ENCODE data around the gene YLPM1.

GRCh38 chr14:74732387-74732786, 30.7 kb upstream of the YLPM1 start:
- TF ChIP-seq ELF4 (IDR thresholded peaks at IDR 0.05) (no peak), ARNT (IDR thresholded peaks at IDR 0.05) (no peak), BHLHE40 (IDR thresholded peaks at IDR 0.05; ENCODE audit: borderline replicate concordance) (no peak), FOXK2 (IDR thresholded peaks at IDR 0.05) (no peak), L3MBTL2 (conservative IDR thresholded peaks at IDR 0.05) (no peak), HDGF (IDR thresholded peaks at IDR 0.05; ENCODE audit: borderline replicate concordance) (no peak), FOXA1 (IDR thresholded peaks at IDR 0.05) (no peak), PKNOX1 (IDR thresholded peaks at IDR 0.05) (no peak), SP1 (IDR thresholded peaks at IDR 0.05) (no peak), LEF1 (IDR thresholded peaks at IDR 0.05; ENCODE audit: borderline replicate concordance) (no peak), SUZ12 (IDR thresholded peaks at IDR 0.05) (no peak), ZNF384 (IDR thresholded peaks at IDR 0.05) (no peak), FOXM1 (IDR thresholded peaks at IDR 0.05; ENCODE audit: borderline replicate concordance) (no peak)

All from HEK293T (cell line).